Activated T-cell treated with anti-CD3 and anti-CD28 coated beads, Interleukin-2, amount 50 U/mL, for 4 hours (primary cell): ENCODE data around the gene NOS3. TPM values are rescaled to one million over a fixed set of nuclear protein-coding genes. Genes with fewer than 3 reads are reported as not detected.
"Not testable (repeated sequence)": the region's sequence is repeated elsewhere in the genome, so short reads cannot be mapped to it uniquely, and the experiment has no call there.

Experiments used
- ATAC-seq, 2 donors: fragments of 200-7000 bp; cut with Tn5 transposase; one replicate each; pipeline ENCODE4 v1.10.0; 2021
- DNase-seq: peaks from one replicate; pipeline ENCODE4 v3.0.0-alpha.2; 2020
- H3K27me3 Mint-ChIP-seq: one replicate; pipeline ENCODE4 v1.8.0; 2021; ENCODE audit warnings: low read depth, mixed read lengths
- H3K36me3 Mint-ChIP-seq: one replicate; pipeline ENCODE4 v1.8.0; 2022; ENCODE audit warnings: mixed read lengths; ENCODE audit not compliant: insufficient read depth
- H3K4me1 Mint-ChIP-seq: one replicate; pipeline ENCODE4 v1.8.0; 2021; ENCODE audit warnings: low read depth, mixed read lengths
- H3K4me3 Mint-ChIP-seq: one replicate; pipeline ENCODE4 v1.8.0; 2021; ENCODE audit warnings: mild to moderate bottlenecking, moderate library complexity, mixed read lengths
- H3K9me3 Mint-ChIP-seq: one replicate; pipeline ENCODE4 v1.8.0; 2021; ENCODE audit warnings: mixed read lengths
- total RNA-seq, 3 donors: library from RNA; stranded (reverse); gene quantifications; one replicate each; pipeline ENCODE4 v1.2.1, GENCODE V29; 2021

NOS3 gene
- total RNA-seq, 3 donors from 2014 or later = 5.3 to 9.2 (median 8.2) TPM

DNA sequence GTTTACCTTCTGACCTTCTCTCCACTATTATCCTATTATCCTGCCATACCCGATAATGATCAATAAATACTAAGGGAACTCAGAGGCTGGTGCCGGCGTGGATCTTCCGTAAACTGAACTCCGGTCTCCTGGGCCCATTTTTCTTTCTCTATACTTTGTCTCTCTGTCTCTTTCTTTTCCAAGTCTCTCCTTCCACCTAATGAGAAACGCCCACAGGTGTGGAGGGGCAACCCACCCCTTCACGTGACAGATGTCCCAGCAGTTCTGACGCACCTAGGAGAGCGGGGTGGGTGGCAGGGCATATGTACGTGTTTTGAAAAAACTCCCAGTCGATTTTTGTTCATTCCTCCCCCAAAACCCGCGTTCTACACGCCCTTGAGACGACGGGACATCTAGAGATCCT, 36.9 kb downstream of the NOS3 start:
- not testable (repeated sequence) for DNase-seq, H3K9me3 Mint-ChIP-seq, H3K36me3 Mint-ChIP-seq, H3K27me3 Mint-ChIP-seq
- Mint-ChIP-seq H3K4me1 (peaks cover 20% of the 10 kb centered on the region), H3K4me3 (peak overlapping the region; percentile 97)
- ATAC-seq = peak in 1 of 2 donors; percentile 6

GRCh38 chr7:151028131-151028947, 37.5 kb downstream of the NOS3 start, which contains the start of gene ABCB8:
ABCB8 (plus strand) TSS chr7:151028450; CDS start chr7:151028516, 66 bp downstream.
- H3K36me3 Mint-ChIP-seq = peaks cover 5% of the 10 kb centered on the region
- H3K4me1 Mint-ChIP-seq = peaks cover 20% of the 10 kb centered on the region
- peak; percentile 93 to 96 for ATAC-seq
- H3K9me3 Mint-ChIP-seq = no peaks in the 10 kb centered on the region
- H3K27me3 Mint-ChIP-seq = no peaks in the 10 kb centered on the region
- DNase-seq = peak; percentile 97
- H3K4me3 Mint-ChIP-seq = peak within 1 kb of the TSS; percentile 97

DNA sequence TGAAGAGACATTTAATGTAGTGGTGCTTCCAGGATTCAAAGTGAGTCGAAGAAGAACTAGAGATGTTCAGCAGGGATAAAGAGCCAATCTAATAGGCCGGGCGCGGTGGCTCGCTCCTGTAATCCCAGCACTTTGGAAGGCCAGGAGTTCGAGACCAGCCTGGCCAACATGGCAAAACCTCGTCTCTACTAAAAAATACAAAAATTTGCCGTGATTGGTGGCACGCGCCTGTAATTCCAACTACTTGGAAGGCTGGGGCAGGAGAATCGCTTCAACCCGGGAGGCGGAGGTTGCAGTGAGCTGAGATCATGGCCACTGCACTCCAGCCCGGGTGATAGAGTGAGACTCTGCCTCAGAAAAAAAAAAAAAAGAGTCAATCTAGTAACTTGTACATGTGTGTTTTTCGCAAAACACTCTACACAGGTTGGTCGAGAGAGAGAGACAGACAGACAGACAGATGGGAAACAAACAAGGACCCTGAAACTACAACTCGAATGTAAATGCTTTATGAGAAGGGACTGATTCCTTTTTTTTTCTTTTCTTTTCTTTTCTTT, 38.2 kb downstream of the NOS3 start:
- no peak for ATAC-seq
- Mint-ChIP-seq H3K36me3 (peaks cover 5% of the 10 kb centered on the region), H3K4me3 (peak overlapping the region; percentile 97), H3K9me3 (no peaks in the 10 kb centered on the region), H3K4me1 (peaks cover 20% of the 10 kb centered on the region), H3K27me3 (no peaks in the 10 kb centered on the region)
- no peak for DNase-seq

DNA sequence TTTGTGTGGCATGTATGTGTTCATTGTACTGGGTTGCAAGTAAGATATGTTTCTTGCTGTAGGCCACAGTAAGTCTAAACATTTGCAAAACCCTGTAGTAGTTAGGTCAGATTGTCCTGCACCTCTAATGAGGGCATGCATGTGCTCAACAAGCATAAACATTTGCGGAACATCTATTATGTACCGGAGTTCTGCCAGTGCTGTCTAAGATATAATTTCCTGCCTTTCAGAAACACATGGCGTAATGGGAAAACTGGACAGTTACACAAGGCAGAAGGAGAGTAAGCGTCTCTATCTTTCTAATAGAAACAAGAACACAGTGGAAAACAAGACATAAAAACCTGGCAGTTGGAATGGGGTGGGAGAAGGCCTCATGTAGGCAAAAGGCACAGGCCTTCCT, 40.2 kb downstream of the NOS3 start:
- Mint-ChIP-seq H3K4me3 (no peak overlapping the region), H3K9me3 (no peaks in the 10 kb centered on the region), H3K4me1 (peaks cover 20% of the 10 kb centered on the region), H3K36me3 (peaks cover 9% of the 10 kb centered on the region), H3K27me3 (no peaks in the 10 kb centered on the region)
- ATAC-seq = no peak
- DNase-seq = no peak

DNA sequence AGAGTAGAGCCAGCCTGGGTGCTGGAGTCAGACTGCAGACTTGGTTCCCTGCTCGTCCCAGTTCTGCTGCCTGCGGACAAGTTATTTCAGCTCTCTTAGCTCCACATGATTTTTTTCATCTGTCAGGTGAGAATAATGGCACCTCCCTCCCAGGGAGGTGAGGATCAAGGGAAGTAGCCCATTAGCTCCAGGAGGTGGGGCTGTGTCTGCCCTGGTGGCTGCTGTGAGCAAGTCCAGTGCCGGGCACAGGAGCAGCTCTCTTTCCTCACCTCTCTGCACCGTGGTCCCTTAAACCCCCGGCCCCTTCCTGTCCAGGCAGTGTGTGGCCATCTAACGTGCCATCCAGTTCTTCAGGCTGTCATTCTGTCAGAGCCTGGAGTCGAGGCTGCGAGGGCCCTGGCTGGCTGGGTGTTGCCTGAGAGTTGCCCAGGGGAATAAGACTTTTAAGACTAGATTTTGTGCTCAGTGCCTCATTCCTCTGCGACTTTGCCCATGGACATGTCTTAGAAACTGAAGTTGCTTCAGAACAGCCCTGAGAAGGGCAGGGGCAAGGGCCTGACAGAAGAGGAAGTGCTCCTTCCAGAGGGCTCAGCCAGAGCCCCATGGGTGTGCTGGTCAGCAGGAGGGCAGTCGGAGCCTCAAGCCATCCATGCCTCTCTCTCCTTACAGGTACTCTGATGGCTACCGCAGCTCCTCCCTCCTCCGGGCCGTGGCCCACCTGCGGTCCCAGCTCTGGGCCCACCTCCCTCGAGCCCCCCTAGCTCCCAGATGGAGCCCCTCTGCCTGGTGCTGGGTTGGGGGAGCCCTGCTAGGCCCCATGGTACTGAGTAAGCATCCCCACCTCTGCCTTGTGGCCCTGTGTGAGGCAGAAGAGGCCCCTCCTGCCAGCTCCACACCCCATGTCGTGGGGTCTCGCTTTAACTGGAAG, 42.4 kb downstream of the NOS3 start:
- ATAC-seq (no peak), DNase-seq (no peak)
- no peak overlapping the region for H3K4me3 Mint-ChIP-seq
- peaks cover 9% of the 10 kb centered on the region for H3K36me3 Mint-ChIP-seq
- peaks cover 12% of the 10 kb centered on the region for H3K4me1 Mint-ChIP-seq
- no peaks in the 10 kb centered on the region for H3K27me3 Mint-ChIP-seq
- H3K9me3 Mint-ChIP-seq = no peaks in the 10 kb centered on the region

GRCh38 chr7:151033864-151034249, 43.0 kb downstream of the NOS3 start:
- Mint-ChIP-seq H3K4me1 (peaks cover 12% of the 10 kb centered on the region), H3K9me3 (no peaks in the 10 kb centered on the region), H3K36me3 (peaks cover 6% of the 10 kb centered on the region), H3K27me3 (no peaks in the 10 kb centered on the region), H3K4me3 (no peak overlapping the region)
- ATAC-seq (no peak), DNase-seq (no peak)

GRCh38 chr7:151034312-151035025, 43.7 kb downstream of the NOS3 start:
- no peaks in the 10 kb centered on the region for H3K27me3 Mint-ChIP-seq
- peaks cover 6% of the 10 kb centered on the region for H3K36me3 Mint-ChIP-seq
- H3K4me1 Mint-ChIP-seq = peaks cover 14% of the 10 kb centered on the region
- no peak overlapping the region for H3K4me3 Mint-ChIP-seq
- DNase-seq = no peak
- H3K9me3 Mint-ChIP-seq = no peaks in the 10 kb centered on the region
- no peak for ATAC-seq

DNA sequence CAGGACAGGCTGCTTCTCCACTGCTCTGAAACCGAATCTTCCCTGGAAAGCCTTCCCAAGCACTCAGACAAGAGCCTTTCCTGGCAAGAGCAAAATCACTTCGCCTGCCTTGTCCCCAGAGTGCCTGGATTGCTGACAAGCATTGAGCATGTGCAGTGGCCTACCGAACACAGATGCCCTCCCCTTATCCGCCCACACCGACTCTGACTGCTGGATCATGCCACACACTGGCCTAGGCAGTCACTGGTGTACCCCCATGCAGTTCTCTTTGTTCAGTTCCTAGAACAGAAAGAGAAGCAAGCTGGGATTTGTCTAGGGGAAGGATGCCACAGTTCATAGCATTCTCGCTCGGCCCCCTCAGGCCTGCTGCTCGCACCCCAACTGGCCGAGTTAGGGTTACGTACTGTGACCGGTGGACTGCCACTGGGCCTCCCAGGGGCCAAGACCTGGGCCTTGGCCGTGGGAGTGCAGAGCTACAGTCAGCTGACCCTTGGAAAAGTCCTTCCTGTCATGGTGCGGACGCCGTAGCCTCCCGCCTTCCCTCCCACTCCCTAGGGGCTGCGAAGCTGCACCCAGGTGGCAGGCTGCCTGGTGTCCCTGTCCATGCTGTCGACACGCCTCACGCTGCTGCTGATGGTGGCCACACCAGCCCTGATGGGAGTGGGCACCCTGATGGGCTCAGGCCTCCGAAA, 44.4 kb downstream of the NOS3 start:
- H3K36me3 Mint-ChIP-seq = peaks cover 6% of the 10 kb centered on the region
- no peak overlapping the region for H3K4me3 Mint-ChIP-seq
- H3K4me1 Mint-ChIP-seq = peaks cover 16% of the 10 kb centered on the region
- DNase-seq (no peak), ATAC-seq (no peak)
- H3K27me3 Mint-ChIP-seq = no peaks in the 10 kb centered on the region
- H3K9me3 Mint-ChIP-seq = no peaks in the 10 kb centered on the region

- Mint-ChIP-seq H3K27me3 (no peaks in the 10 kb centered on the region), H3K9me3 (no peaks in the 10 kb centered on the region), H3K4me1 (peaks cover 16% of the 10 kb centered on the region), H3K36me3 (peaks cover 6% of the 10 kb centered on the region), H3K4me3 (no peak overlapping the region)
- DNase-seq = no peak
- ATAC-seq = no peak
These were observed 45.1 kb downstream of the NOS3 start for GRCh38 chr7:151035902-151036301.

- H3K4me1 Mint-ChIP-seq = peaks cover 16% of the 10 kb centered on the region
- peak; percentile 85 to 88 for ATAC-seq
- peak; percentile 64 for DNase-seq
- H3K4me3 Mint-ChIP-seq = peak overlapping the region; percentile 51
- no peaks in the 10 kb centered on the region for H3K9me3 Mint-ChIP-seq
- H3K27me3 Mint-ChIP-seq = no peaks in the 10 kb centered on the region
- peaks cover 4% of the 10 kb centered on the region for H3K36me3 Mint-ChIP-seq
These were observed 48.4 kb downstream of the NOS3 start for GRCh38 chr7:151038951-151039849.

DNA sequence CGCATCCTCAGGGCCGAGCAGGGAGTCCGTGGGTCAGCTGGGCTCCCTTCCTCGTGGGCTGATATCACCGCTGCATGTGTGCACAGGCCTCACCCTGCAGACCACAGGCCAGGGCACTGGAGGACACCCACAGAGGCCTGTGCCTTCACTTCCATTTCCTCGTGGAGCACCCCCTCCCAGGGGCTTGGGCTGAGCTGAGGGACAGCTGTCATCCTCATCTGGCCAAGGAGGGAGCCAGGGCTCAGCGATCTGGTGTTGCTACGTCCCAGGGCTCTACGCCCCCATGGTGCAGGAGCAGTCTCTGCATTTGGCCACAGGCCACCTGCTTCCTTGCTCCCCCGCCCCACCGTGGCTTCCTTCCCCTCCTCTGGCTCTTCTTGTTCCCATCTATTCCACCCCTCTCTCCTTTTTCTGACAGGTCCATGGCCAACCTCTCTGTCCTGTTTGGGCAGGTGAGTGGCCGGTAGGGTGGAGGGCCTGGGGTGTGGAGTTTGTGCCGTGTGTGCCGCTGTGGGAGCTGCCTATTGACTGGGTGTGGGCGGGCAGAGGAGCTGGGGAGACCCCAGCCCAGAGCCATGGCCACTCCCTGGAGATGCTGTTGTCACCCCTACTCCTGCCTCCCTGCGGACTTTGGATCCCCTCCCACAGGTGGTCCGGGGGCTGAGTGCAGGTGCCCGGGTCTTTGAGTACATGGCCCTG, 49.2 kb downstream of the NOS3 start:
- Mint-ChIP-seq H3K36me3 (peaks cover 6% of the 10 kb centered on the region), H3K9me3 (no peaks in the 10 kb centered on the region), H3K27me3 (no peaks in the 10 kb centered on the region), H3K4me3 (no peak overlapping the region), H3K4me1 (peaks cover 16% of the 10 kb centered on the region)
- ATAC-seq (no peak), DNase-seq (no peak)

- Mint-ChIP-seq H3K9me3 (no peaks in the 10 kb centered on the region), H3K4me3 (no peak overlapping the region)
These were observed 50.0 kb downstream of the NOS3 start for GRCh38 chr7:151040616-151041375.

More at GRCh38 chr7:151040616-151041375, 50.0 kb downstream of the NOS3 start:
- H3K36me3 Mint-ChIP-seq = peaks cover 2% of the 10 kb centered on the region
- H3K27me3 Mint-ChIP-seq = no peaks in the 10 kb centered on the region
- no peak for DNase-seq
- H3K4me1 Mint-ChIP-seq = peaks cover 16% of the 10 kb centered on the region
- ATAC-seq = no peak
